Measurements from ENCODE around the gene ADCY3.
A peak's percentile ranks its signal among the peaks of the same experiment; 100 is the strongest.

The ADCY3 gene
- long read RNA-seq, donor 1: 0 reads
- long read RNA-seq, donor 2: 0 reads
- long read RNA-seq, donor 3: 0 reads
- long read RNA-seq, donor 4, full-length matches to known transcripts: 1 of 1 reads
- long read RNA-seq, donor 4, partial matches to known transcripts: 0 of 1 reads
- long read RNA-seq, donor 4, other reads (novel, unspliced or antisense): 0 of 1 reads
- long read RNA-seq, donor 5: 0 reads
- long read RNA-seq, donor 6: 0 reads
- long read RNA-seq, donor 7: 0 reads
- long read RNA-seq, donor 8: 0 reads

DNA sequence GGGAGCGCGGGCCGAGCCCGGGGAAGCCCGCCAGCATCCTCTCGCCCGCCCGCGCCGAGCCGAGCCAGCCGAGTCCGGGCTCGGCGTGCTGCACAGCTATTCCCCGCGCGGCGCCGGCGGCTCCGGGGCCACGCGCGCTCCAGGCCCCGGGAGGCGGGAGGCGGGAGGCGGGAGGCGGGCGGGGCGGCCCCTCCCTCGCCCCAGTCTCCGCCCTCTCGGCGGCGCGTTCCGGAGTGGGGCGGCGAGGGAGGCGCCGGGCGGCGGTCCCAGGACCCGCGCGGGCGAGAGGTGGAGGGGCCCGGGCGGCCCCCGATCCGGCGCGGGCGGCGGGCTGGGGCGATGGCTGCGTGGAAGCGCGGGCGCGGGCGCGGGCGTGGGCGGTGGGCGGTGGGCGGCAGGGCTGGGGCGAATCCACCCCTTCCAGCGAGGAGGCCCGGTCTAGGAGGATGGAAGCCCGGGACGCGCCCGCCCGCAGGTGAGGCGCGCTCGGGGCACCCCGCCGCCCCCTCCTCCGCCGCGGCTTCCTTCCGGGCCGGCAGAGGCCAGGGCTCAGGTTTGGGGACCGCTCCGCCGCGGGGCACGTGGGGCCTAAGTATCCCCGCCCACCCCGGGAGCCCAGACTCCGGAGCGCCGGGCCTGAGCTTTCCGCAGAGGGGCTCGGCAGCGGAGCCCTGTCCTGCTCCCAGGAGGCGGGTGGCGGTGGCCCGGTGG is at the start of gene ADCY3:
ADCY3 (minus strand) TSS at position 140 of the 711 bp plus-strand sequence. CDS start 1,250 bp downstream, outside the sequence.
- DNase-seq: peak; percentile 72

DNA sequence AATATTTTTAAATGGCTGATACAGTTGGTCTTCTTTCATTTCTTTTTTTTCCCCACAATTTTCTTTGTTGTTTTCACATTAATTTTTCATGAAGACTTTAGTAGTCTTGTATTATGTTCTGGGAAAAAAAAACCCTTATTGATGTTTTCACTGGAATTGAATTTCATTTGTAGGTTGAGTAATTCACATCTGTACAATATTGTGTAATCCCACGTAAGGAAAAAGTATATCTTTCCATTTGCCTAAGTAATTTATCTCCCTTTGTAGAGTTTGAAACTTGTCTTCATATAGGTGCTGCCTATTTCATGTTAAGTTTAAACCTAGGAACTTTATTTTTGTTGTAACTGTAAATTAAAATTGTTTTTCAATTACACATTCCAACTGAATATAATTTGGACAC is 49.7 kb upstream of the ADCY3 start:
- DNase-seq: no peak

DNA sequence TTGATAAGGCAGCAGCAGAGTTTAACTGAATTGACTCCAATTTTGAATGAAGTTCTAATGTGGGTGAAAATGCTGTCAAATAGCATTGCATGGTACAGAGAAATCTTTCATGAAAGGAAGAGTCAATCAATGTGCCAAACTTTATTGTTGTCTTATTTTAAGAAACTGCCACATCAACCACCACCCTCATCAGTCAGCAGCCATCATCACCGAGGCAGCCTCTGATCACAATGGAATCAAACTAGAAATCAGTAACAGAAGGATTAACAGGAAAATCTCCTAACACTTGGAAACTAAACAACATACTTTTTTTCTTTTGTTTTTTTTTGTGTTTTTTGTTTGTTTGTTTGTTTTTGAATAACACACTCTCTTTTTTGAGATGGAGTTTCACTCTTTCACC is 41.9 kb upstream of the ADCY3 start:
- no peak for DNase-seq

DNA sequence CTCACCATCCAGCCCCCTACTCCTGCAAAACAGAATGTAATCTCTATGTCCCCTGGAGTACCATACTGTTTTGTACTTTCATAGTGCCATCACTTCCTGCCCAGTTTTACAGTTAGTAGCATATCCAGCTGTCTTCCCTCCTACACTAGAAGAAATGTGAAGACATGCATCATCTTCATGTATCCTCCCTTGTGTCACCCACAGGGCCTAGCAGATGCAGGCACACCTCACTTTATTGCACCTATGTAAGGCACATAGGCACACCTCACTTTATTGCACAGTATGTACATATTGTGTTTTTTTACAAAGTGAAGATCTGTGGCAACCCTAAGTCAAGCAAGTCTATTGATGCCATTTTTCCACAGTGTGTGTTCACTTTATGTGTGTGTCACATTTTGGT is 39.7 kb upstream of the ADCY3 start:
- no peak for DNase-seq

DNA sequence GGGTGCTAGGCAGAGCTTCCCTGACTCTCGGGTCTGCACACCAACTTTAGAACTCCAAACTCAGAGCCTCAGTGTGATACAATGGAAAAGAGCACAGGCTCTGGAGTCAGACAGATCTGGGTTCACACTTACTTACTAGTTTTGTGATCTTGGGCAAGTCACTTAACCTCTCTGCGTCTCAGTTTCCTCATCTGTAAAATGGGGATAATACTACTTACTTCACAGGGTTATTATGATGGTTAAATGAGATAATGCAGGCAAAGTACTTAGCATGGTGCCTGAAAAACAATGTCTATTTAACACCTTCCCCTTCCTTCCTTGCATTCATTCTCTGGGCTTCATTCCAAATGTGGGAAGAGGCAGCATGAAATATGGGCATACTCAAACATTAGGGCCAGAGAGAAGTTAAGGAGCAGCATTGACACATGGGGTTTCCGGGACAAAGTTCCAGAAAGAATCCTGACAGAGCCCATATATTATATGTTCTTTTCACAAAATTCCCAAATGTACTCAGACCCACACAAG is 38.4 kb upstream of the ADCY3 start:
- DNase-seq: no peak

DNA sequence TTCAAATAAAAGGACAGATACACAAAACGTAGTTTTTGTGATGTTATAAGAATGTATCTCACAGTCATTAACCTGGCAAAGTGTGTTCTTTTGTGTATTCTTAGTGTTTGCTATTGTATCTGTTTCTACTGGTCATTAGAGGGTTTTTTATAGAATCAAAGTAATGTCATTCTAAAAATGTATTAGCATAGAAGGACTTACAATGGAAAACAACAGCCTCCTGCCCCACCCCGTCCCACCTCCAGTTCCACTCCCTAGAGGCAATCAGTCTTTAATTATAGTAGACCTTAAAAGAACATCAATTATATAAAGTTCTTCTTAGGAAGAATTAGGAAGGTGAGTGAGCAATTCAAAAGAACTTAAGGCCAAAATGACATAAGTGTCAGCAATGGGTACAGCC is 37.9 kb upstream of the ADCY3 start:
- no peak for DNase-seq

DNA sequence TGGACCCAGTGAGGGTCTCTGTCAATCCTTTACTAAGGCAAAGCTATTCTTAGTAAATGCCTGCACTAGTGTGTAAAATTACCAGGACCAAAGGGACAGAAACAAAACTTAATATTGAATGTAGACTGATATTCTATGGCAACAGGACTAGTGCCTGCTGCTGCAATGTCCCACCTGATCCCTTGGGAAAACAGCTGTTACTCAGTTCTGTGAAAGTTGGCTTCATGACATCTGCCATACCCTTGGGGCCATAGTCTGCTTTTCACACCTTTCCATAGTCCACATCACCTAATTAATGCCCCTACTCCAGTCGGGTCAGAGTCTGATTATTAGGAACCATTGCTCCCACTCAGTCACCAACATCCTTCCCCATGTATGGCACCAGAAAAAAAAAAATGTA is 37.2 kb upstream of the ADCY3 start:
- DNase-seq: no peak

DNA sequence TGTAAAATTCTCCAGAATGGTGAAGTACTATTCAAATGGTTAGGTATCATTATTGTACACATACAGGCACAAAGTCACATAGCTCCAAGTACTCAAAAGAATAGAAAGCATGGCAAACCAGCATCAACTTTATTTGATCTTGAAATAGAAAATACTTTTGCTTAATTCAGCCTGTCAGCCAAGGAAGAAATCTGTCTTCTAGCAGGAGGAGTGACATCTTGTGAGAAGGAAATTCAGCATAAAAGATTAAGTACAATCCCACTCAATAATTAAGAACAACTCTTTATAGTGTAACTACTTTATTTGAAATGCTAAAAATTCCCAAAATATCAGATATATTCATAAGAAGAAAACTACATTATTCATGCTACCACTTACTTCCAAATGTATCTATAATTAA is 35.9 kb upstream of the ADCY3 start:
- DNase-seq: no peak

DNA sequence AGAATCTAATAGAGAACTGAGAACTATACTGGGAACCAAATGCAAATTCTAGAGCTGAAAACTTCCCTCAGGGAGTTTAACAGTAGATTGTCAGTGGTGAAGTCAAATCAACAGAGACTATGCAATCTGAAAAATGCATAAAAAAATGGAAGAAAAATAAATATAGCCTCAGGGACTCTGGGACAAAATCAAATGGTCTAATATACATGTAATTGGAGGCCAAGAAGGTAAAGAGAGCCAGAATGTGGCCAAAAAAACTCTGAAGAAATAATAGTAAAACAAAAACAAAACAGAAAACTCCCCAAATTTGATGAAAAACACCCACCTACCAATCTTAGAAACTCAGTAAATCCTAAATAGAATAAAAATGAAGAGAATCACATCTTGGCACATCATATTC is 35.2 kb upstream of the ADCY3 start:
- no peak for DNase-seq

DNA sequence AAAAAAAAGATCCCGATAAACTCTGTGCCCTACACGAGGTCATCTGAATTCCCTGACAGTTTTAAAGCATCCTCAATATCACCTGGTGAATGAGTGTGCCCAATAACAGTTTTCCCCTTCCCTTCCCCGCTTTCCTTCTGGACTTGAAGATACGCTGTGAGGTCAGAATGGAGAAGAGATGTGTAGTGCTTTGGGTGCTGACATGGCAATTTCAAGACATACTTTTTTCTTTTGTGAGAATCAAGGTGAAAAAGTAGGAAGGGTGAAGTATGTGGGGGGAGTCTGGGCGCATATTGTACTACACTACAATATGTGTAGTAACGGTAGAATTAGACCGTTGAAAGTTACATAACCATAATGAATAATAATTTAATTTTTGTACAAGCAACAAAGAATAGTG is 30.1 kb upstream of the ADCY3 start:
- DNase-seq: no peak

DNA sequence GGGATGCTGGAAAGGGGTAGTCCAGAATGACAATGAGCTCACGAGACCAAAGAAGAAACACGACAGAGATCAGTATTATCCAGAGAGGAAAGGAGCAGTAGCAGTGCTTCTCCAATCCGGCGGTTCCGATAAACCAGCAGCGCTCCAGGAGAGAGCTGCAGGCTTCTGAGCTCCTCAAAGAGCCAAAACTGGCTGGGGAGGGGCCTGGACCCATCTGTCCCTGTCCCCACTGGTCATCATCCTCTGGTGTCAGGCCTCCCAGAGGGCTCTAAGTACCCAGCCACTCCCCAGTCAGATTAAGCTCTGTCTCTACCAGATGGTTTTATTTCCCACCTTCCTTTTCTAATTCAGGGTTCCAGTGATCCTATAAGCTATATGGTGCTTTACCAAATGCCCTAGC is 28.5 kb upstream of the ADCY3 start:
- no peak for DNase-seq

DNA sequence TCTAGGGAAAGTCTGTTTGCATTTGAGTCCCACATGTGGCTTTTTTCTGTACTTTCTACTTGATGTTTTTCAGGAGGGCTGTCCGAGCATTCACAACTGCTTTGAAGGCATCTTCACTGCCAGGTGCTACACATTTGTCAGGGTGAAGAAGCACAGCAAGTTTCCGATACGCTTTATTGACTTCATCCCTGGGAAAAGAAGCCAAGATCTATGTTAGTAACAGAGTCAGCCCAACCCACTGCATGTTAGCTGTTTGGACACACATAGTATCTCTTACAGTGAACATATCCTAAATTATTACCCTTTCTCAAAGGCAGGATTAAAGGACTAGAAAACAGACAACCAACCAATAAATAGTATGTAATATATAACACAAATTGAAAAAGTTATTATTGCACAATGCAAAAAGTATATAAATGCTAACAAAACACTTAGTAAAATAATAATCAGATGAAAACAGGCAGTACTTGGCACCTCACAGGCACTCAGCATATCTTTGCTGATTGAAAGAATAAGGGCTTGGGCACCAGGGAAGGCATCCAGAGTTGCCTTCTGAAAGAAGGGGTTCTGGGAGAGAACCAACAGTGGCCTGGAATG is 27.6 kb upstream of the ADCY3 start:
- DNase-seq: no peak

DNA sequence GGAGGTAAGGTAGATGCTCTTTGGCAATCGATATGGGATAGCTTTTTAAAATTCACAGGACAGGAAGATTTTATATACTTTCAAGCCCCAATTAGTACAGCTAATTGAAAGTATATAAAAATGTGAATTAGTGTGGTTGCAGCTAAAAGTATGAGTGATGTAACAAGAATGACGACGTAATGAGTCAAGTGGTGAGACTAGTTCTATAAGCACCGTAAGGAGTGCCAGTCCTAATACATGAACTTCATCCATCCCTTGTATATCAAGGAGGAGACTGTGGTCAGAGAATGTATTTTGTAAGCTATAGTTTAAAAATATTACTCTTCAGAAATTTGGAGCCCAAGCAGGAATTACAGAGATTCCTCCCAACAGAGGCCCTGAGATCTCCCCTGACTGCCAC is 25.9 kb upstream of the ADCY3 start:
- no peak for DNase-seq

DNA sequence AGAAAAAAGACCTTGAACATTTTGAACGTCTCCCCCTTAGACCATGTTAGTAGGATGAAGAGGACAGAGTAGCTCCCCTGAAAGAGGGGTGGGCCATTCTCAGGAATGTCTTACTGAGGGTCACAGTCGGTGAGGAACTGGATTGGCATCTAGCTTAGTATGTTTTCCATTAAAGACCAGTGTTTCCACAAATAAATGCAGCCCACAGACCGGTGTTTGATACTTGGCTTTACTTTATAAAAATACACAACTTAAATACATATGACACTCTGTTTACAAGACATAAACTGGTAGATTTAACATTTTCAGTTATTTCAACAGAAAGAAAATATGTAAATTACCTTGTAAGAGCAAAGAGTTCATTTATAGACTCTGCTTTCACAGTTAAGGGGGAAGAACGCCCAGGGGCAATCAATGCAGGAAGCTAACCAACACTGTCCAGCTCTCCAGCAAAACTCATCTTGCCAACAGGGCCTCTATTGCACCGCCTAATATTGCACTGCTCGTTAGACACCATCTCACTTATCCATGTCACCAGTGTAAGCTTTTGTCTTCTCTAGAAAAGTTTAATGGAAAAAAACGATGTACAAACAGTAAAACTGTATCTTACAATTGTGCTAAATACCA is 23.5 kb upstream of the ADCY3 start:
- DNase-seq: no peak

DNA sequence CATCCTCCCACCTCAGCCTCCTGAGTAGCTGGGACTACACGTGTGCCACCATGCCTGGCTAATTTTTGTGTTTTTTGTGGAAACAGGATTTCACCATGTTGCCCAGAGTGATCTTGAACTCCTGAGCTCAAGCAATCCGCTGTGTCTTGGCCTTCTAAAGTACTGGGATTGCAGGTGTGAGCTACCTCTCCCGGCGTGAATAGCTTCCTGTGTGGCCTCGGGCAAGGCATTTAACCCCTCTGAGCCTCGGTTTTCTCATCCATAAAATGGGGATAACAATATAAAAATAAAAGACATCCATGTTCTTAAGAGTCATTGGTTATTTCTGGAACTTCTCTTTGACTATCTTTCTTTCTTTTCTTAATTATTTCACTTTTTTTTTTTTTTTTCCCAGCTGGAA is 19.3 kb upstream of the ADCY3 start:
- DNase-seq: no peak

DNA sequence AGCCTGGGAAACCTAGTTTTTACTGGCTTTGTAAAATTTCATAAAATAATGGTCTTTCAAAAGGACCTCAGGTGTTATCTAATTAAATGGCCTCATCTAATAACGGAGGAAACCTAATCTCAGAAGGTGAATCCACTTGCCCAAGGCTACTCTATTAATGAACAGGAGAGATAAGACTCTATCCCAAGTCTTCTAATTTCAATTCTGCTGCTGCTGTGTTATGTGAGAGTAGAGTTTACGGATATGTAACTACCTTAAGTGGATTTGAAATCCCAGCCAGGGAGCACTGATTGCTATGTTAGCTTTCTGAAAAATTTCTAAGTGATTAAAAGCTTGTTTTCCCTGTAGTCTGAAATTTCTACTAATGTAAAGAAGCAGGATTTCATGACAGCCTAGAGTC is 17.2 kb upstream of the ADCY3 start:
- no peak for DNase-seq

DNA sequence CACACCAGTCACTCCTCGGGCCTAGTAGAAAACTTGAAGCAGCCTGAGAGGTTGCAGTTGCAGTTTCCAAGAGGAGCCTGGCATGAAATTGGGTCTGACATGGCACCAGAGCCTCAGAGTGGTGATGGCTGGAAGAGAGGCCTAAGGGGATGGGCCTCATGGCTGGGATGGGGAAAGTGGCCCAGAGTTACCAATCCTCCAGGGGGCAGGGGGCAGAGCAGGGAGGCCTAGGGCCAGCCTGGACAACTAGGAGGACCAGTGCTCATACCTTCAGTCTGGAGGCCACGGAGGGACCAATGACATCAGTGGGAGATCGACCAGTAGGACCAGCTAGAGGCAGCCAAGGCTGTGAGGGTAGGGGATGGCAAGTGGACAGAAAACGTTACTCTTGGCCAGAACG is 15.1 kb upstream of the ADCY3 start:
- DNase-seq: no peak

DNA sequence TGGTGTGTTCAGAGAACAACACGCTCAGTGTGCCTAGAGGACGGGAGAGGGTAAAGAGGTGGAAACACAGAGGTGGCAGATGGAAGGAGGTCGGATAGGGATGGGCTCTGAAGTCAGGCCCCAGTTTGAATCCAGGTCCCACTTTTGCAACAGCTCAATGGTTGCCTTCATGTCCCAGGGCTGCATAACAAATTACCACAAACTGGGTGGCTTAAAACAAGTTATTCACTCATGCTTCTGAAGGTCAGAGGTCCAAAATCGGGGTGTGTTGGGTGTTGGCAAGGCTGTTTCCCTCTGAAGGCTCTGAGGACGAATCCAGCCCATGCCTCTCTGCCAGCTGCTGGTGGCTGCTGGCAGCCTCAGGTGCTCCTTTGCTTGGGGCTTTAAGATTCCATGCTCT is 12.7 kb upstream of the ADCY3 start:
- DNase-seq: no peak

DNA sequence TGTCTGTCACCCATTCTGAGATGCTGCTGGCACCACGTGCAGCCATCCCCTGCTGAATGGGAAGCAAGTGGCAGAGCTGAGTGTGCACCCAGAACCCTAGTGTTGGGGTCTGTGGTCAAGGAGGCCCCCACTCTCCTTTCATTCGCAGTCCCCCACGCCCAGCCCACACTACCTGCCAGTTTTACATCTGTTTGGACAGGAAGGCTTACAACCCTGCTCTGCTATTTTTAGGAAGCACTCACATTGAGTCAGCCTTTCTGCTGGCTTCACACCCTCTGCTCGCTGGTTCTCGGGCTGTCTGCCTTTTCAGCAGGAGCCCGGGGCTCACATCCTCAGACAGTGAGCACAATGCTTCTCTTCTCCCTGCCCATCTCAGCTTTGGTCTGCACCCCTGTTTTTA is 10.7 kb upstream of the ADCY3 start:
- no peak for DNase-seq

DNA sequence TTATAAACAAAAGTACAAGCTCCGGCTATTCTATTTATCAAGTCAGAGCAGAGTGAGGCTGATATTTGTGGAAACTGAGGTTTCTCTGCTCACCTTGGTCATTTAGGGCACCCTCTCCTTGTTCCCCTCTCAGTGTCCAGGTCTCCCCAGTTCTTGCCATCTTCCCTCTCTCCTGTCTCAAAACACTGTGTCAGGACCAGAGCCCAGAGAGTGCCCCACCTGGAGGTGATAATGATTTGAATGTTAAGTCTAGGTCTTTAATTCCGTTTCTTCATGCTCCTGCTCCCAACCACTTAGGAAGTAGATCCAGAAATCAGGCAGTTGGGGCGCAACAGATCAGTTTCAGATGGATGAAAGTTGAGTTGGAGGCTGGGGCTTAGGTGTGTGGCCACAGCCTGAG is 9.2 kb upstream of the ADCY3 start:
- DNase-seq: no peak

DNA sequence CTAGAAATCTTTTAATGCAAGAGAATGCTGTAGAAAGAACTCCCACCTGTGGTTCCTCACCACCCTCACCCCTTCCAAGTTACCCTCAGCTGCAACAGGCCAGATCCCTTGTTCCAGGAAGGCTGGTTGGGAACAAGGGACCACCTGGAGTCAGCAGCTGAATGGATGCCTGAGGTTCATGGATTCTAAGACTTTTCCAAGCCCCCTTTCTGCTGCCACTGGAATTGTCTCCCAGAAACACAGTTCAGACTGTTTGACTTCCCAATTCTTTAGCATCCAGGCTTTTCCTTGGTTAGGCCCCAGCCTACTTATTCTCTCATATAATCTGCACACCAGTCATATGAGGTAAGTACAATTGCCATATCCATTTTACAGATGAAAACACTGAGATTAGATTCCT is 8.0 kb upstream of the ADCY3 start:
- no peak for DNase-seq

DNA sequence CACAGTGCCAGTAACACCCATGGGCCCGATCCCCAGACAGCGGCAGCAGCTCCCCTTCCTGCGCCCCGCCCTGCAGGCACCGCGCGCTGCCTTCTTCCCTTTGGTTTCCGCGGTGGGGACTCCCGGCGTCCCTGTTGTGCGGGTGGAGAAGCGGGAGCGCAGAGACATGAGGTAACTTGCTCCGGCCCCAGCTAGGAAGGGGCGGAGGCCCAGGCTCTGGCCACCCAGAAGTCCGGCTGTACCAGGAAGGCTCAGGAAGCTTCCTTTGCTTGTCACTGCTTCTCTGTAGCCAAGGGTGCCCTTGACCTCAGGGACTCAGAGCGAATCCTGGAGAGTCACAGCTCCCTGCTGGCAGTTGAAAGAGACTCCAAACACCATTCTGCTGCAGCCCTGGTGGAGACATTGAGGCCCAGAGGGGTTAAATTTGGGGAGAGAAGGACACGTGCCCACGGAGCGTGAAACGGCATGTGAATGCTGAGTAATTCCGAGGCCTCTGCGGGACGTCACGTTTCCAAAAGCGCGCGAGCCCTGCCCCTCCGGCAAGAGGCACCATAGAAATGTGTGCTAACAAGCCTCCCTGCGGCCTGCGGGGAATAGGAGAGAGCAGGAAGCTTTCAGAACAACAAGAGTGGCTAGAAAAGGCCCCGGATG is 6.7 kb upstream of the ADCY3 start:
- peak; percentile 65 for DNase-seq

DNA sequence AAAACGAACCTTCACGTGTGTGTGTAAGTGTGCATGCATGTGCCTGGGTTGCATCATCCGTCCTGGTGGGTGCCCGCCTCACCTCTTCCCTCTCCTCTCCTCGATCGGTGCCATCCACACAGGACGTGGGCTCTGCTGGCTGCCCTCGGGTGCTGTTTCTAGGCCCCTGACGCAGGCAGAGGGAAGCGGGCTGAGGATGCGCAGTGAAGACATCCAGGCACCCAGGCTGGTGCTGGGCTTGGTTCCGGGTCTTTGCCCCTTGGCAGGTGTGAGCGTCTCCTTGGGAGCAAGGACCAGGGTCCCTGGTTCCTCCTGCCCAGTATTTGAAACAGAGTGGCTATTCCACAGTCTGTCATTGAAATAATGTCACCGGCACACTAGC is 6.2 kb upstream of the ADCY3 start:
- DNase-seq: no peak

All from right kidney (tissue), 9 donors.